GM19372 (cell line): ENCODE data around the gene CRLF3.
"Not testable (repeated sequence)": the region's sequence is repeated elsewhere in the genome, so short reads cannot be mapped to it uniquely, and the experiment has no call there.

Experiments
- ATAC-seq: cut with Tn5 transposase; IDR thresholded peaks from one replicate; pipeline ENCODE4 v1.9.1; 2021; ENCODE audit warnings: mild to moderate bottlenecking, low read depth, moderate library complexity; ENCODE audit not compliant: unreplicated experiment

The CRLF3 gene

GRCh38 chr17:30824356-30825145 lies at the start of gene CRLF3:
Gene CRLF3, minus strand, starts transcription at chr17:30824692. Its CDS starts 41 bp downstream, at chr17:30824651.
- ATAC-seq = peak; percentile 96

- no peak for ATAC-seq
These were observed 44.5 kb upstream of the CRLF3 start for GRCh38 chr17:30869005-30869404.

- ATAC-seq = no peak
These were observed 40.1 kb upstream of the CRLF3 start for GRCh38 chr17:30864636-30865035.

GRCh38 chr17:30858556-30859250 lies 34.2 kb upstream of the CRLF3 start:
- no peak for ATAC-seq

- no peak for ATAC-seq
These were observed 29.7 kb upstream of the CRLF3 start for GRCh38 chr17:30854146-30854545.

- ATAC-seq = no peak
These were observed 23.5 kb upstream of the CRLF3 start for GRCh38 chr17:30848021-30848420.

GRCh38 chr17:30840771-30841170 lies 16.3 kb upstream of the CRLF3 start:
- no peak for ATAC-seq

GRCh38 chr17:30838202-30838807 lies 13.8 kb upstream of the CRLF3 start:
- ATAC-seq = no peak

GRCh38 chr17:30832438-30833124 lies 8.1 kb upstream of the CRLF3 start:
- no peak for ATAC-seq

- ATAC-seq = peak; percentile 74
These were observed 7.4 kb upstream of the CRLF3 start, which contains the start of gene ATAD5 for GRCh38 chr17:30831663-30832437. Gene ATAD5, plus strand, starts transcription at chr17:30831966. Its CDS starts 382 bp downstream, at chr17:30832348.

GRCh38 chr17:30831257-30831656 lies 6.8 kb upstream of the CRLF3 start:
- no peak for ATAC-seq

- no peak for ATAC-seq
These were observed 4.5 kb upstream of the CRLF3 start for GRCh38 chr17:30829022-30829421.

GRCh38 chr17:30827082-30827481 lies 2.6 kb upstream of the CRLF3 start:
- ATAC-seq = no peak

GRCh38 chr17:30824002-30824355 lies 513 bp downstream of the CRLF3 start:
- ATAC-seq = no peak

- no peak for ATAC-seq
These were observed 1.1 kb downstream of the CRLF3 start for GRCh38 chr17:30823421-30823820.

- ATAC-seq = not testable (repeated sequence)
These were observed 1.6 kb downstream of the CRLF3 start for GRCh38 chr17:30822919-30823318.

- no peak for ATAC-seq
These were observed 2.4 kb downstream of the CRLF3 start for GRCh38 chr17:30821871-30822723.

- ATAC-seq = no peak
These were observed 4.4 kb downstream of the CRLF3 start for GRCh38 chr17:30819971-30820705.

GRCh38 chr17:30816165-30816564 lies 8.3 kb downstream of the CRLF3 start:
- ATAC-seq = no peak
